HPDE6-E6E7 (cell line): Measurements from ENCODE around the gene EPS8L3.
"Not testable (repeated sequence)": the region's sequence is repeated elsewhere in the genome, so short reads cannot be mapped to it uniquely, and the experiment has no call there.

Experiments
- DNase-seq: peaks from one replicate; pipeline ENCODE4 v3.0.0; 2011; ENCODE audit warnings: missing footprints; ENCODE audit errors: extremely low spot score

Gene EPS8L3

DNA sequence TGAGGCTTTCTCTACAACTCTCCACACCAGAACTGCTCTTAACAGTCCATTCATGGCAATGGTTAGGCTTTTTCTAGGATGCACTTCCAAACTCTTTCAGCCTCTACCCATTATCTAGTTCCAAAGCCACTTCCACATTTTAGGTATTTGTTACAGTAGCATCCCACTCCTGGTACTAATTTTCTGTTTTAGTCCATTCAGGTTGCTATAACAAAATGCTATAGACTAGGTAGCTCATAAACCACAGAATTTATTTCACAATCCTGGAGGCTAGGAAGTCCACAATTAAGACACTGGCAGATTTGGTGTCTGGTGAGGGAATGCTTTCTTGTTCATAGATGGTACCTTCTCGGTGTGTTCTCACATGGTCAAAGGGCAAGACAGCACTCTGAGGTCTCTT is 17.3 kb upstream of the EPS8L3 start:
- DNase-seq, result no peak

DNA sequence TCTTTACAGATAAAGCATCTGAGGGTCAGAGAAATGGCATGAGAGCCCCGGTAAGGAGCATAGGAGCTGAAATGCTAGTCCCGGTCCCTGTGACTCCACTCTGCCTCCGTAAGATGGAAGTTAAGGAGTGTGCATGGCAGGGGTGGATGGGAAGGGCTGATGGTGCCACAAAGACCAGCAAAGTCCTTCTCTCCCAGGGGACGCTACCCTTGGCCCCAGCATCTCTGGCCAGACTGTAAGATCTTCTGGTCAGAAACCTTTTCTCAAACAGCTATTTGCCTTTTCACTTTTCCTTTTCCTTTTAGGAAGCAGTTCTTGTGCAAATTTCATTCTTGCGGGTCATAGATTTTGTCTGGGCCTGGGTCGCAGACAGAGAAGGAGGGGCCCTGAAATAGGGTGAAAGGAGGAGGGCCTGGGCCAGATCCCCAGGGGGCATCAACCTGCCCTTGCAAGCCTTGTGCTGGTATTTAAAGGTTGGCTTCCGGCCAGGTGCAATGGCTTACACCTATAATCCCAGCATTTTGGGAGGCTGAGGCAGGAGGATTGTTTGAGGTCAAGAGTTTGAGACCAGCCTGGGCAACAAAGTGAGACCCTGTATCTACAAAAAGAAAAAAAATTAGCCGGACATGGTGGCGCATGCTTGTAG is 14.4 kb upstream of the EPS8L3 start:
- DNase-seq, result no peak

DNA sequence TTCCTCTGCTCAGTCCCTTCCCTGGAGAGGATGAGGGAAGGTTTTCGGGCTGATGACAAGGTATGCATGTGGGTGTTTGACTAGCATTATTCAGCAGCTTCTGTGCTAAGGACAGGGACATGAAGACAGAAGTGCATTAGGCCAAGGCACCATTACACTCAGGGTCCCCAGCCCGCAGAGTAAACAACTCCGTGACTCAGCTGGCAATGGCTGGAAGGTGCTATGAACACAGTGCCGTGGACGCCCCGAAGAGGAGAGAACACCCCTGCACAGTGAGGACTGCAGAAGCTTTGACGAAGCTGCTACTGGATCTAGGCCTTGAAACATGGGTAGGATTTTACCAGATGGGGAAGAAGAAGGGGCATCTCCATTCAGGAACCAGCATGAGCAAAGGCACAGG is 13.7 kb upstream of the EPS8L3 start:
- DNase-seq, result no peak

DNA sequence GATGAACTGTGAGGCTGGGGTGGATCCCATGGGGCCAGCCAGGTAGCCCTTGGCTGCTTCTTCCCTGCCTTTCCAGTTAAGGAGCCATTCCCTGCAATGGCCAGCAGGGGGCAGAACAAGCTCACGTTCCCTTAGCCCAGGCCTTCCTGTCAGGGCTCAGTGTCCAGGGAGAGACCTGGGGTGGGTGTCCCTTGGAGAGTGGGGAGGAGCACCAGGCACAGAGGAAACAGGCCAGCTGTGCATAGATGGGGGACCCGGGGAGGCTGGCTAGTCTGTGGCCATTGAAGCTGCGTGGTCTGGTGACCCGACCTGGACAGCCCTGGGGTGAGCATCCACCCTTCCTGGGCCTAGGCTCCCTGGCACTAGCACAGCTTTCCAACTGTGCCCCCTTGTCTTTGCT is 13.2 kb upstream of the EPS8L3 start:
- peak; percentile 70 for DNase-seq

DNA sequence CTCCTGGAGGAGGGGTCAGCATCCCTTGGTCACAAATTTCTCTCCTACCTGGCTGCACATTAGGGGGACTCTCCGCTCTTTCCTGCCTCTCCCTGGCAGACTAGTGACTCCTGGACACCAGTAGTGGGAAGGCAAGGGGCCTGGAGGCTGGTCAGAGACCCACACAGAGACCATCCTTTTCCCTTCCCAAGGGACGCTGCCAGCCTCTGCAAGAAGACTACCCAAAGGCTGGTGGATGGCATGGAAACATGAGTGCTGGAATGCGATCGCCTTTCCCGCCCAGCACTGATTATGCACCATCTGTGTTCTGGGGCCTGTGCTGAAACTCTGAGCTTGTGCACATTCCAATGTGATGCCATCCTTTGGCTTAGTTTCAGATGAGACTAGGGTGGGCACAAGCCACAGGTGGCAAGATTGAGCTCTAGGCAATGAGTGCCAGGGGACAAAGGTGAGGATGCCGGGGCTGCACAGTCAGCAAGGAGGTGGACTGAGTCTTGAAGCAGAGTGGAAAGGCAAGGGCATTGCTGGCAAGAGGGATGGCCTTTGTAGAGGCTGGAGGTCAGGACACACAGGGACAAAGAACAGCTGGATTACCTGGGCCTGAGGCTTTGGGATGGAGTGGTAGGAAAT is 12.6 kb upstream of the EPS8L3 start:
- no peak for DNase-seq

DNA sequence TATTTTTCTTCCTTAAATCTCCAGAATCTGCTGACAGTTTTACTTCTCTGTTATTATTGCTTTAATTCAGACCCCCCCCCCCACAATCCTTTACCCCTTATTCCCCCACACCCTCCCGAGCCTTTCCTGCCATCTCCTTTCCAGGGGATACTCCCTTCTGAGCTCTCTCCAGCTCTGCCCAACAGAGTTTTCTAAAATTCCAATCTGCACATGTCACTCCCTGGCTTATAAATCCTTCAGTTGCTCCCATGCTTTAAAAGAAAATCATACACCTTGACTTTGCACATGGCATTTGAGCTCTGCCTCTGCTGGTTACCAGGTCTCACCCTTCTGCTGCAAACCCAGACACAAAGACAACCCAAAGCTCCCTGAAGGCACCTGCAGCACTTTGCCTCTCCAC is 11.7 kb upstream of the EPS8L3 start:
- no peak for DNase-seq

DNA sequence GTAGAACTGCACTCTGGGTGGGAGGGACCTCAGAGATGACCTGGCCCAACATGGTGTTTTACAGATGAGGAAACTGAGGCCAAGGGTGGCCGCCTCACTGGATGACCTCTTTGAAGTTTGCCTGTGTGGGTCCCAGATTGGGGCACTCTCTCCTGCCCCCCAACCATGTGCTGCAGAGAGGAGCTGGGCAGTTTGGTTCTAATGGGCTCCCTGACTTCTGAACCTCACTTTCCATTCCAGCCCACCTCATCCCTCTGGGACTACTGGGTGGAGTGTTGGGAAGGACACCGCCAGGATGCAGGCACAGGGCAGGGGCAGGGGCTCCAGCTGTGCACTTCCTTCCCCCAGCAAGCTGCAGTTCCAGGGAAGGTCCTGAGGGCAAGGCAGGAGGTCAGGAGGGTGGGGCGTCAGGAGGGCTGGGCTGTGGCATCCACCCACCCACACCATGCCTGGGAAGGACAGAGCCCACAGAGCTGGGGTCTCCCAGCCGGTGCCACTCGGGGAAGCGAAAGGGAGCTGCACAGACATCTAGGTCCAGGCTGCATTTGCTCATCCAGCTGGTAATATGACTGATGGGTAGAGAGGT is 10.3 kb upstream of the EPS8L3 start:
- DNase-seq, result no peak

DNA sequence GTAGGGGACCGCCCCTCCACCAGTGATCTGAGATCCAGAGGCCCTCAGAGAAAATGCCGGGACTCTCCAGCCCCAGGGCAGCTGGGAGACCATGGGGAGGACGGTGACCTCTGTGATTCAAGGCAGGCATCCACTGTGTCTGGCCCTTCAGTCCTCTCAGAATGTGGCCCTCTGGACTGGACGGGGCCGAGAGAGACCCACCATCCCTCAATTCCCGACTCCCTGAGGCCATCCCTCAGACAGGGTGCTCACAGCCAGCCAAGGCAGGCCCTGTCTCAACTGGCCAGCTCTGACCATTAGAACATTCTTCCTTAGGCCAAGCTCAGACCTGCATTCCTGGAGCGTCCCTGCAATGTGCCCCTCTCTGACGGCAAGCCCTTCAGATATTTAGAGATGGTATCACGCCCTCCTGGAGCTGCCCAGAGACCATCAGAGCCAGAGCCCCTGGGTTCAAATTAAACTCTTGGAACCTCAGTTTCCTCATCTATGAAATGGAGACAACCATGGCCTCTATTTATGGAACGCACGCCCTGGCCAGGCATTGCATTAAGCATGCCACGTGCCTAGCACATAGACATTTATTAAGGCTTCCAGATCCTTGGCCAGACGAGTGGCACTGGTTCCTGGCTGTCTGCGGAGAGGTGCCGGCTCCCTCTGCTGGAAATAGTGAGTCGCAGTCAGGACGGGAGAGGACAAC is 9.6 kb upstream of the EPS8L3 start:
- peak; percentile 90 for DNase-seq

DNA sequence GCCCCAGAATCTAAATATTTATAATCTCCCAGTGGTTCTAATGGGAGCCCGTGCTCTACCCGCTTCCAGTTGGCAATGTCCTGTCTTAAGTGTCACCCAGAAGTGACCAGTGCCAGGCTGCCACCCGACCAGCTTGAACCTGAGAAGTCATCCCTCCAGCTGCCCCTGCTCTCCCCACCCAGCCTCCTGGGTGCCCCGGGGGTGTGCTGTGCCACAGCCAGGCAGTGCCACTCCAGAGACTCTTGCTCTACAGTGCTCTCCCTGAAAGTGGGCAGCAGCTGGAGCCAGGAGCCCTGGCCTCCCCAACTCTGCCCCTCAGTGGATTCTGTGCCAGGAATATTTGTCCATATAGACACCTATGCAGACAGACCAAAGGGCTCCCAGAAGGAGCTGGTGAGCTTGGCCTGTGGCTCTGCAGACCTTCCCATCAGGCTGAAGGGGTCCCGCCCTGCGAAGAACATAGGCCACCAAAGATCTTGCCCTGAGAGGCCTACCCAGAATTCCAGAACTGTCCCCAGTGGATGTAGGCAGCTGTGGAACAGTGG is 9.0 kb upstream of the EPS8L3 start:
- DNase-seq, result no peak

DNA sequence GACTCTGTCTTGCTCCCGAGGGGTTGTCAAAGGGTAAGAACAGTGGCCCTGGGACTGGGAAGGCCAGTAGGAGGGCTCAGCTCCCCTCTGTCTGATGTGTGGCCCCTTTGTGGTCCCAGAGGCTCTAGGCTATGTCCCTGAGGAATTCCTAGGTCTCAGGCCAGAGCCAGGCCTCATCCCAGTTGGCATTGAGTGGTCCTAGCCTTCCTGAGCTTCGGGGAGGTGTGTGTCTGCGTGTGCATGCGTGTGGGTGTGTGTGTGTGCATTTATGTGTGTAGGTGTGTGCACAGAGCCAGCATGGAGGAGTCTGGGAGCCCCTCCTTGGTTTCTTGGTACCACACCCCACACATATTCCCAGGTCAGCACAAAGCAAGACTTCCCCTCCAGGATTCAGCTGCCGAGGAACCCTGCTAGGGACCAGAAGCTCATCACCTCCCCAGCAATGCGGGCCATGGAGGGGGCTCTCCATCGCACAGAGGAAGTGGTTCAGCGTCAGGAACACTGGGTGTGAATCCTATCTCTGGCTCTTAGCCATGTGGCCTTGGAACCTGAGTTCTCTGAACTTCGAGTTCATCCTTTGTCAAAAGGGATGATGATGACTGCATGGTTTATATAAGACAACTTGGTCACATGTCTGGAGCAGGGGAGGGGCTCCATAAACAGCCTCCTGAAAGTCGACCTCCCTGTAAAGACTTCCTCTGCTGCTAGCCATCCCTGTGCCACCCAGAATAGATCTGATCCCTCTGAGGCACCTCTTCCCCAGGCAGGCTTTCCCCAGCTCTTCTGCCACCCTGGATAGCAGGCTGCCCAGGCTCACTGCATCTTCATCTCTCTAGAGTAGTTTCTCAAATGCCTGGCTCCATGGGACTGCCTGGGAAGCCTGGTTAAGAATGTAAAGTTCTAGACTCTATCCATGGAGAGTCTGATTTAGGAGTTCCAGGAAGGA is 8.3 kb upstream of the EPS8L3 start:
- DNase-seq, result no peak

DNA sequence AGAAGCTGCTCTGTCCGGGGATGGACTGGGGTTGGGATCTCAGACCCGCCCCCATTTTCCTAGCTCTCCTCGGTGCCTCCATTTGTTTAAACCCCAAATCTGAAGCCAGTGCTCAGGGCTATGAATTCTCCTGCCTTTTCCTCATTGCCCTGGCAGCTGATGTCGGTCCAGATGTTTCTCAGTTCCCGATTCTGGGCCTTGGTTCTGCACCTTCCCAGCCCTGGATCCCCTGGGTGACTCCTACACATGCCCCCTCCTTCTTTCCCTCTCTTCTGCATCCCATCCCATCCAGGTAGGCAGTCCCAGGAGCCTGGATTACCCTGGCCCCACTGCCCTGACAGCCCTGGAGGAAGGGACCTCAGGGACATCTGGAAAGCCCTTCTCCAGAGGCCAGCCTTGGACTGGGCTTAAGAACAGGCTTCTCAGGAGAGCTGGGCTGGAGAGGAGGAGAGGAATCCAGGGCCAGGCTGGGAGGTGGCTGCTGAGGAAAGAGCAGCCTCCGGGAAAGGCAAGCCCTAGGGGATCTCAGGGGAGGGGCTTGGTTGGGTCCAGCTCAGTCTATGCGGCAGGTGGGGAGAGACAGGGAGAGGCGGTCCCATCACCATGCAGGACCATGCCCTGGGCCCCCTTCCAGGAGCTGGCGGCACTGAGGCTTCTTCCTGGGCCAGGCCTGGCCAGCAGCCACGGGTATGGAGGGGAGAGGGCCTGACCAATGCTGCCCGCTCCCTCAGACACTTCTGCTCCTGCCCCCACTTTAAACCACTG is 6.8 kb upstream of the EPS8L3 start:
- no peak for DNase-seq

DNA sequence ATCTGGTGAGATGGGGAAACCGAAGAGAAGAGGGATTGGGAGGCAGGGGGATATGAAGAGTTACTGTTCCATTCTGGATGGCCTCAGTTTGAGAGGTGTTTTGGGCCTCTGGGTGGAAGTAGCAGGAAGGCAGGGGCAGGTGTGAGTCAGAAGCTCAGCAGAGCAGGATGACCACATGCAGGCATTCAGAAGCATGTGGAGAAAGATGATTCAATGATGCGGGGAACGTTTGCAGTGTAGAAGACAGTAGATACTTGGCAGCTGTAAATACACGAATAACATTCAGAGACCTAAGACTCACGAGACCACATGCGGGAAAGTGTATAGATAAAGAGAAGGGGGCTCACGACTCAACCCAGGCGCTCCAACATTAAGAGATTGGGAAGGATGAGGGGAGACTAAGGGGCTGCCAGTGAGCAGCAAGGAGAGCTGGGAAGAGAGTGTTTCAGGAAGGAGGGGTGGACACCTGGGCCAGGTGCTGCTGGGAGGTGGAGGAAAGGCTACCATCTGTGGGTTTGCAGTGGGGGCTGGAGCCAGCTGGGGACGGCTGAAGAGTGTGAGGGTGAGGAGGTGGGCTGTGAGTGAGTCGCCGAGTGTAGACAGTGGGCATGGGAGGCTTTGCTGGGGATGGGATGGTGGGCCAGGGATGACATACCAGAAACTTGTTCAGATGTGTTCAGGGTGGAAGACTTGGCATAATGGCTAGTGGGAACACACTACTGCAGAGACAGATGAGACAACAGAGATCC is 5.8 kb upstream of the EPS8L3 start:
- peak; percentile 62 for DNase-seq

DNA sequence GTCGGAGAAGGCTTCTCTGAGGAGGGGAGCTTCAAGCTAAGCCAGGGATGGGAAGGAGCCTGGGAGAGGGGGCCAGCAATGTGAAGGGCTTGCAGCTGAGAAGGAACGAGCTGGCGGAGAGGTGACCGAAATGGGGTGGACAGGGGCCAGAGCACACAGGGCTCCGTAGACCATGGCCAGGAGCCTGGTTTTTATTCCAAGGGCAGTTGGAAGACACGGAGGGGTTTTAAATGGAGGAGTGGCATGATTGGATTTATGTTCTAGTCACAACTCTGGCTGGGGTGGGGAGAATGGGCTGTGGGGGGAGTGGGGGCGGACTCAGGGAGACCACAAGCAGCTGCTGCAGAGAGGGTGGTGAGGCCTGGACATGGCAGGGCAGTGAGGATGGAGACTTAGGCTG is 5.1 kb upstream of the EPS8L3 start:
- no peak for DNase-seq

DNA sequence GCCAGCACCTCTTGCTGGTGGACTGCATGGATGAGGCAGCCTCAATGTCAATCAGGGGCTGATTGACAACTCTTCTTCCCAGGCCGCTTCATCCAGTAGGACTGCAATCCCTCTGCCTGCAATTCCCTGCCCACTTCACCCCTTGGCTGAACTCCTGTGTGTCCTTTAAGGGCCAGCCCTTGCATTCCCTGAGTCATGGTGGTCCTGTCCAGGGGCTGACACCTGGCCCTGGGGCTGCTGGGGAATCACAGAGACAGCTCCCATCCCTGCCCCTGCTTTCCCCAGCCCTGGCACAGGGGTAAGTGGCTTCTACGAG is 4.6 kb upstream of the EPS8L3 start:
- DNase-seq, result no peak

DNA sequence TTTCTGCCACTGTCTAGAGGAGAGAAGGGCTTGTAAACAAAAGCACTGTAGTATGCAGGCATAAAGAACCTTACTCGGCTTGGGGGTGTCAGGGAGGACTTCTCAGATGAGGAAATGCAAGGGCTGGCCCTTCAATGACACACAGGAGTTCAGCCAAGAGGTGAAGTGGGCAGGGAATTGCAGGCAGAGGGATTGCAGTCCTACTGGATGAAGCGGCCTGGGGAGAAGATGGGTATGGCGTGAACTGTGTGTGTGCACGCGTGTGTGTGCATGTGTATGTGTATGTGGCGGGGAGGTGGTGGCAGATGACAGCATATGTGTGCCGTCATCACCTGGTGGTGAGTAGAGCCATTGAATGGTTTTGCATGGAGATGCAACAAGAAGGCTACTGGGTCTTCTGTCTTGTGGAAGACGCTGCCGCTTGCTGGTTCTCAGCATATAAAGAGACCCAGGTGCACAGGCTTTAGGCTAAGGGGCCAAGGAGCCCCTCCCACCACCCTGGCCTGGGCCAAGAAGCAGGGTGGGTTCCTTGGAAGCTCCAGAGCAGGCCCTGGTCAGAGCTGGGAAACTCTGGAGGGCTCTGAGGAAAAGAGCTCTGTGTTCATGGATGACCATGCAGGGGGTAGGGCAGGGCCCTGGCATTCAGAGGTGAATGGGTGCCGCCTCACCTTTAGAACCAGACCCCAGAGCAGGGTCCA is 4.1 kb upstream of the EPS8L3 start:
- no peak for DNase-seq

DNA sequence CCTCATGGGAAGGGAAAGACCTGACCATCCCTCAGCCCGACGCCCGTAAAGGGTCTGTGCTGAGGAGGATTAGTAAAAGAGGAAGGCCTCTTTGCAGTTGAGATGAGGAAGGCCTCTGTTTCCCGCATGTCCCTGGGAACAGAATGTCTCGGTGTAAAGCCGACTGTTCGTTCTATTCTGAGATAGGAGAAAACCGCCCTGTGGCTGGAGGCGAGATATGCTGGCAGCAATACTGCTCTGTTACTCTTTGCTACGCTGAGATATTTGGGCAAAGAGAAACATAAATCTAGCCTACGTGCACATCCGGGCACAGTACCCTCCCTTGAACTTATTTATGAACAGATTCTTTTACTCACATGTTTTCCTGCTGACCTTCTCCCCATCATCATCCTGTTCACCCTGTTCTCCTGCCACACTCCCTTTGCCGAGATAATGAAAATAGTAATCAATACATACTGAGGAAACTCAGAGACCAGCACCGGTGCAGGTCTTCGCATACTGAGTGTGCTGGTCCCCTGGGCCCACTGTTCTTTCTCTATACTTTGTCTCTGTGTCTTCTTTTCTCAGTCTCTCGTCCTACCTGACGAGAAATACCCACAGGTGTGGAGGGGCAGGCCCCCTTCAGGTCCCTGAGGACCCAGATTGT is 3.4 kb upstream of the EPS8L3 start:
- DNase-seq, result not testable (repeated sequence)

DNA sequence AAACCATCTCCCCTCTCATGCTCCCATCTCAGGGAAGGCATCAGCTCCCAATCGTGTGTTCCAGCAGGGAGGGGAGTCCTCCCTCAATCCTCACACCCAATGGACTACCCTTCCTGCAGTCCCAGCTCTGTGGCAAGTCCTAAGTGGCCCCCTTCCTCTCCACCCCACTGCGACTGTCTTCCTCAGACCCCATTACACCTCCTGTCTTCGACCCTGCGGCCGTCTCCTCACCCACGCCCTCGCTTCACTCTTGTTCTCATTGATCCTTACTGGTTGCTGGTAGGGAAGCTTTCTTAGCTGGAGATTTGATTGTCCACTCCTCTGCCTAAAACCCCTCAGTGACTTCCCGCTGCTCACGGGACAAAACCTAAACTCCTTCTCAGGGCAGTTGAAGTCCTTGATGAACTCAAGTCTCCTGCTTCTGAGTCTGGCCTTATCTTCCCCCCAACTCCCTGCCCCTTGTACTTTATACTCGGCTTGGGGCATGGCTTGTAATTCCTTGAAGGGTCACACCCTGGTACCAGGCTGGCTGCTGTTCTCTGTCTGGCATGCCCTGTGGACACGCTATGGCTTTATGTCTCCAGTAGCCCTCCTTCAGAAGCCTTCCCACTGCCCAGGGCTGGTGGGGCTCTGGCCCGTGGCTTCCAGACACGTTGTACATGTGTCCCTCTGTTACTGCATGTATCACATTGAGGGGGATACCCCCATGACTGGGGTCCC is 2.3 kb upstream of the EPS8L3 start:
- no peak for DNase-seq

DNA sequence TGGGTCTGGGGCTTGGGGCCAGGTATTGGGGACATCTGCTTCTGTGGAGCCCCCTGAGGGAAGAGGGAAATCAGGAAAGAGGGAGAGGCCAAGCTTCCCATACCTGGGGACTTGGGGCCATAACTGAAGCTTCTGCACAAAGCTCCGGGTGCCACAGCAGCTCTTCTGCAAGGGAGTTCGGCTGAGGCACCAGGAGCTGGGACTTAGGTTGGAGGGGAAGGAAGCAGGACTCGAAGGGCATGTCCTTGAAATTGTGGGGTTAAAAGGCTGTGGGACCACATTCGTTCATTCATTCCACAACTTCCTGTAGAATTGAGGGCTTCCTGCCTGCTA is 1.7 kb upstream of the EPS8L3 start:
- DNase-seq, result no peak
